ENCODE measurements around the gene DSN1.

- no peak for TF ChIP-seq BCL11A (IDR thresholded peaks at IDR 0.05; ENCODE audit: low read depth, low read length)
- TF ChIP-seq CTCF (IDR thresholded peaks at IDR 0.05 in 2 of 3, conservative IDR thresholded peaks at IDR 0.05 in 1 of 3; ENCODE audit: control insufficient read depth in 2 of 3, extremely low read depth in 1 of 3, insufficient read depth in 1 of 3, low read depth in 3 of 3, low read length in 3 of 3), result peak; percentile 72 to 91 (median 85)
- TF ChIP-seq BRCA1 (IDR thresholded peaks at IDR 0.05; ENCODE audit: low read depth, low read length), result no peak
- no peak for TF ChIP-seq POLR2AphosphoS2 (IDR thresholded peaks at IDR 0.05; ENCODE audit: low read depth, low read length)
- no peak for TF ChIP-seq SUZ12 (IDR thresholded peaks at IDR 0.05; ENCODE audit: unreplicated experiment)
- TF ChIP-seq TCF12 (IDR thresholded peaks at IDR 0.05; ENCODE audit: low read depth, low read length), result no peak
Observed at GRCh38 chr20:36808317-36809257, 35.0 kb upstream of the DSN1 start.
